ENCODE results near the gene RECQL5.
A peak's percentile ranks its signal among the peaks of the same experiment; 100 is the strongest.

The RECQL5 gene

DNA sequence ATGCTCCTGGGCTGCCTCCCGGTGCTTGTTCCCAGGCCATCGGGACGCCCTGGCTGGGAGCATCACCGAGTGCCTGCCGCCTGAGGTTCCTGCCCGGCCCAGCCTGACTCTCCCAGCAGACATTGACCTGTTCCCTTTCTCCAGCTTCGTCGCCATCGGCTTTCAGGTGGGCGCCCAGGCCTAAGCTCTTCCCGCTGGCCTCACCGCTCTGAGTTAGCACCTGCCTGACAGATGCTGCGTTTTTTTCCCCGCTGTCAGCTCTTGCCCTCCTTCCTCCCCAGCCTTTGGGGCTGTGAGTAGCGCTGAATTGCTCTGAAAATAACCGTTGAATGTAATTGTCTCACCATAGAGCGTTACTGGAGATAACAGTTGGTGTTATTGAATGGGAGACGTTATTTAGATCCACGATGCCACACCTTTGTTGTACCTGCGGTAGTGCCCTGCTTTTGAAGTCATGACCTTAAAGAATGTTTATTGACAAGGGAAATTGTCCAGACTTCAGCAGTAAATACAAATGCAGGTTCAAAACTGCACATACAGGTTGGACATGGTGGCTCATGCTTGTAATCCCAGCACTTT, 55.0 kb downstream of the RECQL5 start:
- Histone ChIP-seq H3K4me1 (ENCODE audit: low read length) (peaks cover 11% of the 10 kb centered on the region), H3K36me3 (replicated peaks; ENCODE audit: low read depth, low read length) (no peaks in the 10 kb centered on the region), H3K4me3 (ENCODE audit: low read length) (no peak overlapping the region), H3K79me2 (ENCODE audit: low read length) (no peaks in the 10 kb centered on the region), H4K20me1 (ENCODE audit: insufficient read depth, low read length) (no peaks in the 10 kb centered on the region), H3K9ac (ENCODE audit: low read length) (no peak overlapping the region), H3K27me3 (ENCODE audit: low read depth, low read length) (no peaks in the 10 kb centered on the region), H2AFZ (ENCODE audit: low read depth, low read length) (no peak overlapping the region), H3K9me3 (ENCODE audit: insufficient read depth, low read length) (no peaks in the 10 kb centered on the region), H3K27ac (ENCODE audit: low read length) (no peak overlapping the region), H3K4me2 (ENCODE audit: low read length) (no peak overlapping the region)
- TF ChIP-seq, protein P1, sequence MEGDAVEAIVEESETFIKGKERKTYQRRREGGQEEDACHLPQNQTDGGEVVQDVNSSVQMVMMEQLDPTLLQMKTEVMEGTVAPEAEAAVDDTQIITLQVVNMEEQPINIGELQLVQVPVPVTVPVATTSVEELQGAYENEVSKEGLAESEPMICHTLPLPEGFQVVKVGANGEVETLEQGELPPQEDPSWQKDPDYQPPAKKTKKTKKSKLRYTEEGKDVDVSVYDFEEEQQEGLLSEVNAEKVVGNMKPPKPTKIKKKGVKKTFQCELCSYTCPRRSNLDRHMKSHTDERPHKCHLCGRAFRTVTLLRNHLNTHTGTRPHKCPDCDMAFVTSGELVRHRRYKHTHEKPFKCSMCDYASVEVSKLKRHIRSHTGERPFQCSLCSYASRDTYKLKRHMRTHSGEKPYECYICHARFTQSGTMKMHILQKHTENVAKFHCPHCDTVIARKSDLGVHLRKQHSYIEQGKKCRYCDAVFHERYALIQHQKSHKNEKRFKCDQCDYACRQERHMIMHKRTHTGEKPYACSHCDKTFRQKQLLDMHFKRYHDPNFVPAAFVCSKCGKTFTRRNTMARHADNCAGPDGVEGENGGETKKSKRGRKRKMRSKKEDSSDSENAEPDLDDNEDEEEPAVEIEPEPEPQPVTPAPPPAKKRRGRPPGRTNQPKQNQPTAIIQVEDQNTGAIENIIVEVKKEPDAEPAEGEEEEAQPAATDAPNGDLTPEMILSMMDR (IDR thresholded peaks at IDR 0.05; ENCODE audit: low read depth, low read length) = no peak
- no peak for TF ChIP-seq EZH2phosphoT487 (IDR thresholded peaks at IDR 0.05; ENCODE audit: low read depth)

DNA sequence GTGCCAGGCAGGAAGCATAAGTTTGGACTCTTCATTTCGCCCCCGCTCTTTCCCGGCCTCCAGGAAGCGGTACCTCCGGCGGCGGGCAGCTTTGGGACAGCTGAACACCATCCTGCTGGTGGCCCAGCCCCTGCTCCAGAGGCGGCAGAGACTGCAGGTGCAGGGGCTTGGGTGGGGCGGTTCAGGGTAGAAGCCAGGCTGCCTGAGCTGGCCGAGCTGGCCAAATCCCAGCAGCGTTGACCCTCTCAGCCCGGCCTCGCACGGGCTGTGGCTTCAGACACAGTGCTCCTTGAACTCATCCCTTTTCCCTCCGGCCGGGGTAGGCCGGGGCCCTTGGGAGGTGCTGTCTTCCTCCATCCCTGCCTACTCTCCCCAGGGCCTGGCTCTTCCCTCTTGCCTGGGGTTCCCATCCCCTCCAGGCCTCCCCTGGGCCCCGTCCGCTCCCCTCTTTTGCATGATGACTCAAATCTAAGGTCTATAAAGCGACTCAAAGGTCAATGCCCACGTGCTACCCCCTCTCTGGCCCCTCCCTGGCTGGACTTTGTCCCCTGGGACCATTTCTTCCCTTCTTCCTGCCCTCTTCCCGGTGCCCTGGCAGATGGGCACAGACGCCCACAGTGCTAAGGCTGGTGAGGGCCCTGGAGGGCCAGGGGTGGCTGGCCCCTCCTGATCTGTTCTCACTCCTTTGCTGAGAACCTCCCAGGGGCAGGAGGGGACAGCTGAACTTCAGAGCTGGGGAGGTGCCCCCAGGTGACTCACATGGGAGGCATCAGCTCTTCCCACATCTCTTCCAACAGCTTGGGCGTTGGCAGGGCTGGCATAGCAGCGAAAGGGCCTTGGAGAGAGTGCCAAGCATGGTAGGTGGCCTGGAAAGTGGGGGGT, 56.6 kb downstream of the RECQL5 start:
- Histone ChIP-seq H3K4me1 (ENCODE audit: low read length) (peaks cover 11% of the 10 kb centered on the region), H3K9me3 (ENCODE audit: insufficient read depth, low read length) (no peaks in the 10 kb centered on the region), H3K4me3 (ENCODE audit: low read length) (no peak overlapping the region), H3K4me2 (ENCODE audit: low read length) (peak overlapping the region; percentile 18), H3K27ac (ENCODE audit: low read length) (no peak overlapping the region), H3K9ac (ENCODE audit: low read length) (no peak overlapping the region), H3K27me3 (ENCODE audit: low read depth, low read length) (no peaks in the 10 kb centered on the region), H4K20me1 (ENCODE audit: insufficient read depth, low read length) (no peaks in the 10 kb centered on the region), H3K36me3 (replicated peaks; ENCODE audit: low read depth, low read length) (no peaks in the 10 kb centered on the region), H2AFZ (ENCODE audit: low read depth, low read length) (no peak overlapping the region), H3K79me2 (ENCODE audit: low read length) (no peaks in the 10 kb centered on the region)
- TF ChIP-seq, protein P1 (IDR thresholded peaks at IDR 0.05; ENCODE audit: low read depth, low read length) = no peak
- no peak for TF ChIP-seq EZH2phosphoT487 (IDR thresholded peaks at IDR 0.05; ENCODE audit: low read depth)

DNA sequence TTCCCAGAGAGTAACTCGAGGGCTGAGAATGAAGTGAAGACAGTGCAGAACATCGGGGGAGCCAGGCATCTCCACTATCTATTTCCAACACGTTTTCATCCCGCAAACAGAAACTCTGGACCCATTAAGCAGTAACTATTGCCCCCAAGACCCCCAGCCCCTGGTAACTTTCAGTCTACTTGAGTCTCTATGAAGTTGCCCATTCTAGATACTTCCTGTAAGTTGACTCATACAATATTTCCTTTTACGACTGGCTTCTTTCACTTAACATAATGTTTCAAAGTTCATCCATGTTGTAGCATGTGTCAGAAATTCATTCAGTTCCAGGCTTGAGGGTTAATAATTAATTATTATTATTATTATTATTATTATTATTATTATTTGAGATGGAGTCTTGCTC, 59.9 kb downstream of the RECQL5 start:
- H2AFZ ChIP-seq (ENCODE audit: low read depth, low read length) = no peak overlapping the region
- no peak for TF ChIP-seq EZH2phosphoT487 (IDR thresholded peaks at IDR 0.05; ENCODE audit: low read depth)
- TF ChIP-seq, protein P1 (IDR thresholded peaks at IDR 0.05; ENCODE audit: low read depth, low read length) = no peak
- no peaks in the 10 kb centered on the region; the same call in none of the 2 replicates for H3K27me3 ChIP-seq (ENCODE audit: low read depth, low read length)
- no peaks in the 10 kb centered on the region for H4K20me1 ChIP-seq (ENCODE audit: insufficient read depth, low read length)
- peaks cover 11% of the 10 kb centered on the region for H3K4me1 ChIP-seq (ENCODE audit: low read length)
- no peaks in the 10 kb centered on the region for H3K36me3 ChIP-seq (replicated peaks; ENCODE audit: low read depth, low read length)
- no peaks in the 10 kb centered on the region for H3K9me3 ChIP-seq (ENCODE audit: insufficient read depth, low read length)
- H3K9ac ChIP-seq (ENCODE audit: low read length) = no peak overlapping the region
- no peak overlapping the region for H3K4me3 ChIP-seq (ENCODE audit: low read length)
- no peaks in the 10 kb centered on the region for H3K79me2 ChIP-seq (ENCODE audit: low read length)
- H3K27ac ChIP-seq (ENCODE audit: low read length) = no peak overlapping the region
- H3K4me2 ChIP-seq (ENCODE audit: low read length) = no peak overlapping the region

DNA sequence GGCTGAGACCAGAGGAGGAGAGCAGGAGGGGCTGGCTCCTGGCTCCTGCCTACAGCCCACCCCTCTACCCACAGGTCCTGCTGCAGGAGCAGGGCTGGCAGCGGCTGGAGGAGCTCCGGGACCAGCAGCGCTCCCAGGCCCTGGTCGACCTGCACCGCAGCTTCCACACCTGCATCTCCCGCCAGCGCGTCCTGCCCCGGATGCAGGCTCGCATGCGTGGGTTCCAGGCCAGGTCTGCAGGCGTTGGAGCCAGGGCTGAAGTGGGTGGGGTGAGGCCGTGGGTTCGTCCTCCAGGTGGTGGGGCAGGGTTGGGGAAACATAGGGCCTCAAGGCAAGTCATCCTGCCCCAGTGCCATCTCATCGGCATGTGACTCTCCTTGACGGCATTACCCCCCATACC, 61.2 kb downstream of the RECQL5 start:
- Histone ChIP-seq H3K9me3 (ENCODE audit: insufficient read depth, low read length) (no peaks in the 10 kb centered on the region), H3K79me2 (ENCODE audit: low read length) (no peaks in the 10 kb centered on the region), H3K27ac (ENCODE audit: low read length) (no peak overlapping the region), H3K9ac (ENCODE audit: low read length) (no peak overlapping the region), H2AFZ (ENCODE audit: low read depth, low read length) (no peak overlapping the region), H3K4me2 (ENCODE audit: low read length) (no peak overlapping the region), H3K4me1 (ENCODE audit: low read length) (peaks cover 12% of the 10 kb centered on the region), H4K20me1 (ENCODE audit: insufficient read depth, low read length) (no peaks in the 10 kb centered on the region), H3K36me3 (replicated peaks; ENCODE audit: low read depth, low read length) (no peaks in the 10 kb centered on the region), H3K27me3 (ENCODE audit: low read depth, low read length) (no peaks in the 10 kb centered on the region; the same call in none of the 2 replicates), H3K4me3 (ENCODE audit: low read length) (no peak overlapping the region)
- TF ChIP-seq, protein P1 (IDR thresholded peaks at IDR 0.05; ENCODE audit: low read depth, low read length) = no peak
- TF ChIP-seq EZH2phosphoT487 (IDR thresholded peaks at IDR 0.05; ENCODE audit: low read depth) = no peak
